GM23248 (cell line): Measurements from ENCODE around the gene PIEZO2.

Source experiments
- EZH2 ChIP-seq: fragments of 200-600 bp; sonication (generic); IDR thresholded peaks from 2 replicates; pipeline ENCODE4 v1.6.1; 2018; ENCODE audit warnings: antibody characterized with exemption, mild to moderate bottlenecking; ENCODE audit not compliant: insufficient read depth, poor library complexity, severe bottlenecking
- EZH2phosphoT487 ChIP-seq: fragments of 200-600 bp; sonication (generic); IDR thresholded peaks from 2 replicates; pipeline ENCODE4 v1.6.1; 2018; ENCODE audit warnings: antibody characterized with exemption, moderate library complexity, mild to moderate bottlenecking, low read depth; ENCODE audit not compliant: insufficient read depth

GRCh38 chr18:11004294-11004693 lies 145.1 kb downstream of the PIEZO2 start:
- no peak for TF ChIP-seq EZH2phosphoT487
- TF ChIP-seq EZH2, result no peak
